AG08395 (cell line): ENCODE measurements around the gene C4orf54.

ENCODE experiments used
- DNase-seq: peaks from one replicate; pipeline ENCODE4 v3.0.0; 2012; ENCODE audit warnings: mixed read lengths, low spot score

C4orf54 gene

DNA sequence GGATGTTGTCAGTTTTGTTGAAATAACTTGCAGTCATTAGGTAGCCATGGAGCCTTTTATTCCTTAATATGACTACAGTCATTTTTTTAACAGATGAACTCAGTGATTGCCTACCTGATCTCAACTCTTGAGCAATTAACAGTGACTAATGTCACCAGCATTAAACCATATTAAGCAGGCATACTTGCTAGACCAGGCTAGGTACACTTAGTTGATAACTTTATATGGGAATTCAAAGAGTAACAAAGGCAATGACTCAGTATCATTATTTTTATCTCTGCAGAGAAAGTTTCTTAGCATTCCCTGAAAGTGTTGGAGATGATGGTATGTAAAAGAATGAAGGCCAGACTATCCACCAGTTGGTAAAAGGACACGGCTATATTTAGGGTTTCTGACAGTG, at the start of gene C4orf54:
C4orf54 (minus strand) TSS at position 31 of the 400 bp plus-strand sequence. CDS start 3,180 bp downstream, outside the sequence.
- no peak for DNase-seq

DNA sequence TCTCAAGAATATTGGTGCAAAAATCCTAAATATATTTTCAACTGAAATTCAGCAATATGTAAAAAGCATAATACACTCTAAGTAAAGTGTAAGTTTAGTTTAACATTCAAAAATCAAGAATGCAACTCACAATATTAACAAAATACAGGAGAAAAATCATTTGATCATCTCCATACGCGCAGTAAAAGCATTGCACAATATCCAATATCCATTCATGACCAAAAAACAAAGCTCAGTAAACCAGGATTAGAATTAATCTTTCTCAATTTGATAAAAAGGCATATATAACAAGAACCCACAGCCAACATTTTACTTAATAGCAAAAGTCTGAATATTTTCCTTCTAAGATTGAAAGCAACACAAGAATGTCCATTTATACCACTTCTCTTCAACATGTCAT, 48.3 kb upstream of the C4orf54 start:
- no peak for DNase-seq

DNA sequence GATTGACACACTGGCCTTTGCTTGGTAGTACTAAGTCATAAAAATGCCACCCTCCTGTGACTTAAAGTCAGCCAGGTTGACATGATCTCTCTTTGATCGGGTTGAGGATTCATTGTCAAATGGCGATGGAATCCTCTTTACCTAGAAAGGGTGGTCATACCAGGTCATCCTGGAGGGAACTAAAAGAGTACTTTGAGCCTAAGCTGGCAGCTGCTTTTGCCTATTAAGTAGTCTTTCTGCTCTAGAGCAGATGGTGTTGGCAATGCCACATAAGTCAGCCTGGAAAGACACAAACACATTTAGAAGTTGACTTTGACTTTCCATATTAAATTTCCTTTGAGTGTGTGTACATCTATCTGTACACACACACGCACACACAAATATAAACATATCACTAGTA, 39.2 kb upstream of the C4orf54 start:
- DNase-seq = no peak

DNA sequence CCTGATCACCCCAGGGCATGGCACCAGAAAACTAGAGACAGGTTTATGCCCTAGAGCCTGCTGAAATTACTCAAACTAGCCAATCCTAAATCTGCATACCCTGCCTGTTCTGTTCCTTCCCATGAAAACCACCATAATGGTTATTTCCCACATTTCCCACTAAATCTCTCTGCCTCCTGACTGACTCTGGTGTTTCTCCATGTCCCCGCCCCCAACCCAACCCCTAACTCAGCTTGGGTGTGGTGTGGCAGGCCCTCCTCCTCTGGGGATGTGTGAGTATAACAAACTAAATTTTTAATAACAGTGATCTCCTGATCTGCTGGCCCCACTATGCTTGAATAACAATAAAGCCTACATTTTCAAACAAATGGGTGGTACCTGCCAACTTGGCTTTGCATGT, 35.5 kb upstream of the C4orf54 start:
- DNase-seq = no peak

DNA sequence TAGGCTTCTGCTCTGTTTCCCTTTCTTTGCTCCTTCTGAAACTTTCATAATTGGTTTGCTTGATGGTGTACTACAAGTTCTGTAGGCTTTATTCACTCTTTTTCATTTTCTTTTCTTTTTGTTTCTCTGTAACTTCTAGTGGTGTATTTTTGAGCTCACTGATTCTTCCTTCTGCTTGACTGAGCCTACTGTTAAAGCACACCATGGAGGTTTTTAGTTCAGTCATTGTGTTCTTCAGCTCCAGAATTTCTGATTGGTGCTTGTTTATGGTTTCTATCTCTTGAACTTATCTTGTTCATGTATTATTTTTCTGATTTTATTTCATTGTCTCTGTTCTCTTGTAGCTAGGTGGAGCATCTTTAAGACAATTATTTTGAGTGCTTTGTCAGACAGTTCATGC, 33.4 kb upstream of the C4orf54 start:
- no peak for DNase-seq

DNA sequence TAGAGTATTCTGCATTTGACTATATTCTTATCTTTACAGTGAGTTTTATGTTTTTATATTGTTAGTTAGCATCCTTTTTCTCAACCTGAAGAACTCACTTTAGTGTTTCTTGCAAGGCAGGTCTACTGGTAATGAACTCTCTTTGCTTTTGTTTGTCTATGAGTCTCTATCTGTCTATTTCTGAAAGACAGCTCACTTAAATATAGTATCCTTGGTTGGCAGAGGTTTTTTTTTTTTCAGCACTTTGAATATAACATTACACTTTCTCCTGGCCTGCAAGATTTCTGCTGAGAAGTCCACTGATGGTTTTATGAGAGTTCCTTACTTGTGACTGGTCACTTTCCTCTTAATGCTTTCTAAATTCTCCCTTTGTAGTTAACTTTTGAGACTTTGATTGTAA, 32.8 kb upstream of the C4orf54 start:
- no peak for DNase-seq

DNA sequence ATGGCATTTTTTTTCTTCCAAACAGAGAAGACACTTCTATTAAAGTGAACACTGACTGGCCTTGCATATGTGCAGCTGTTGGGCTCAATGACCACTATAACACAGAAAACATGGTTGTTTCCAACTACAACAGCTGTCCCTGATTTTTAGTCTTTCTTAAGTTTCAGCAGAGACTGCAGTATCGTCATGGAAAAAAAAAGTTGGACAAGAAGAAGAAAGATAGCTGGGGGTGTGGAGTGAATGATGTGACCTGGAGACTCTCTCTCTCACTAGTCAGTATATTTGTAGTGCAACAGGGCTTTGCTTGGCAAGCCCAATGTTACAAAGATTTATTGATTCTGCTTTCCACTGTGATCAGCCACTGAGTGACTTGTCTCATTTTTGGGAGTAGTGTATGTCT, 29.5 kb upstream of the C4orf54 start:
- no peak for DNase-seq

DNA sequence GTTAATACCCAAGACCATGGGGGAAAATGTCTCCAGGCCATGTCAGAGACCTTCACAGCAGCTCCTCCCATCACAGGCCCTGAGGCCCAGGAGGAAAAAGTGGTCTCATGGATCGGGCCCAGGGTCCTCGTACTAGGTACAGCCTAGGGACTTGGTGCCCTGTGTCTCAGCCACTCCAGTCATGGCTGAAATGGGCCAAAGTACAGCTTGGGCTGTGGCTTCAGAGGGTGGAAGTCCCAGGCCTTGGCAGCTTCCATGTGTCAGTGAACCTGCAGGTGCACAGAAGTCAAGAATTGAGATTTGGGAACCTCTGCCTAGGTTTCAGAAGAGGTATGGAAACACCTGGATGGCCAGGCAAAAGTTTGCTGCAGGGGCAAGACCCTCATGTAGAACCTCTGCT, 27.6 kb upstream of the C4orf54 start:
- no peak for DNase-seq

DNA sequence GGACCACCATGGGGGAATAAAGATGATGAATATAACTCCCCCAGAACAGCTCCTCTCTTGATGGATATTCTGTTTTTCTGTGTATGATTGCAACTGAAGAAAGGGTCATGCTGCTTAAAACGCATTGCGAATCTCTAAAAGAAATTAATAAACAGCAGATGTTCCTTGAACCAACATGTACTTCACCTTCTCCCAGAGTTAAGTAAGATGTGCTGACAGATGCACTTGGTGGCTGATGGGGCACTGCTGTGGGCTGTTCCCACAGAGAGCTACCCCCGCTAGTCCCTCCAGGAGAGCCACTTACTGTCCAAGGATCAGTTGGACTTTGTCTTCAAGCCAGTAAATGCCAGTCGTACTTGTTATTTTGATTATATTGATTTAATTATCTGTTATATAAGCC, 26.3 kb upstream of the C4orf54 start:
- no peak for DNase-seq

DNA sequence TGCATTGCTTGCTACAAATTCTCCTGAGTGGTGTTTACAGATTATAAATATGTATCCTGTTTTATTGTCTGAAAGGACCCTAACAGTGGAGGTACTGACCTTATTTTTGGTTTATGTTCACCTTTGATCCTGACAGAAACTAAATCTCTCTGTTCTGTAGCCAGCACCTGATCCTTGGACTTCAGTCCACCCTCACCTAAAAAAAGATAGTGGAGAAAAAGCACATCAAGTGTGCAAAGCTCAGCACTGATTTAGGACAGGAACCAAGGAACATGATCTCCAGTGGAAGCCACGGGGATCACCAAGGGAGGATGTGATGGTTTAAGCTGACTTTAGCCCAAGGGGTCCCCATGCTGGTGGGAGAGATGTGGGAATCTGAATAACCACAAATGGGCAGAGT, 22.3 kb upstream of the C4orf54 start:
- DNase-seq = no peak

DNA sequence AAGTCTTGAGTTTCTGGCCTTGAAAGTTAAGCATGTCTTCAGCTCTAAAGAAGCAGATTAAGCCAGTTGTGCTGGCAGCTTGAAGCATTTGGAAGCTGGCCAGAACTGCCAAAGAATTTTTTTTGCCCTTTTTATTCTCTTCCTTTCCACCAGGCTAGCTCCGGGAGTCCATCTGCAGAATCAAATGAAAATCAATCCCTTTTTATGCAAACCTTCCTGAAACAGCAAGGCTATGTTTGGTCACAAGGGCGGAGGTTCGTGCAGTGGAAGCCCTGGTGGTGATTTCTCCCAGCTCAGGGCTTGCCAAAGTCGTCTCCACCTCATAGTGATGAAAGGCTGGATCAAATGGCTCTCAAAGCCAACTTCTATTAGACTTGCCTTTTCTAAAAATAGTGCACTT, 21.6 kb upstream of the C4orf54 start:
- no peak for DNase-seq

DNA sequence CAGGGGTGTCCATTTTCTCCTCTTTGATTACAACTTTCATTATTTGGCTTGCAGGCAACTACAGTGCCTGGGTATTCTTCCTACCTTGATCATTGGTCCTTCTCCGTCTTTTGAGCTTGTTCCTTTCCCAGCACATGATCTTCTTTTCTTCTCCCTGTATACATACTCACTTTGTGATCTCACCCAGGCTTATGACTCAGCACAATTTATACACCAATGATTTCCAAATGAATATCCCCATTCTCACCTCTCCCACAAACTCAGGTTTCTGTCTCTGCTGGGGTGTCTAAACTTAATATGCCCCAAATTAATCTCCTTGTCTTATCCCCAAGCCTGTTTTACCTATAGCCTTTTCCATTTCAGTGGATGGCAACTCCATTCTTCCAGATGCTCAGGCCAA, 19.5 kb upstream of the C4orf54 start:
- DNase-seq = no peak

DNA sequence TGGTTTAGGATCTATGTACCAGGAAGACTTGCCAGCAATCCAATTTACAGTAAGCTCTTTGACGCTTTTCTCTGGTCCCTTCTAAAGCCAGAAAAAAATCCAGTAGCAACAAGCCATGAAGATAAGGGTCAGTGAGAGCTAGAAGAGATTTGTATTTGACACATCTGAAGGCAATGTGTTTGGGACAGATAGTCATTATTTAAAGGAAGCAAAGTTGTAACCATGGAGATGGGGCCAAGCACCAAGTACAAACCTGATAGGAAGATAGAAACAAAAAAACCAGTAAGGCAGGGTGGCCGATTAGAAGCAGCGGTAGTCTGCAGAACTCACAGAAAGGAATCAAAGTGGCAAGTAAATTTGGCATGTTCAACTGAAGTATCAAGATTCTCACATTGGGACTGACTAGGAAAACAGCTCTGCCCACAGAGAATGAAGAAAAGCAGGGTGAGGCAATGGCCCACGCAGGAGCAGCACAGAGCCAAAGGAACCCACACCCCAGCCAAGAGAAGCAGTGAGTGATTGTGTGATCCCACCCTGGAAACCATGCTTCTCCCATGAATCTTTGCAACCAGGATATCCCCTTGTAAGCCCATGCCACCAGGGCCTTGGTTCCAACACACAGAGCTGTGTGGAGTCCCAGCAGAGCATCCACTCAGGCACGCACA, 12.9 kb upstream of the C4orf54 start:
- DNase-seq = no peak

DNA sequence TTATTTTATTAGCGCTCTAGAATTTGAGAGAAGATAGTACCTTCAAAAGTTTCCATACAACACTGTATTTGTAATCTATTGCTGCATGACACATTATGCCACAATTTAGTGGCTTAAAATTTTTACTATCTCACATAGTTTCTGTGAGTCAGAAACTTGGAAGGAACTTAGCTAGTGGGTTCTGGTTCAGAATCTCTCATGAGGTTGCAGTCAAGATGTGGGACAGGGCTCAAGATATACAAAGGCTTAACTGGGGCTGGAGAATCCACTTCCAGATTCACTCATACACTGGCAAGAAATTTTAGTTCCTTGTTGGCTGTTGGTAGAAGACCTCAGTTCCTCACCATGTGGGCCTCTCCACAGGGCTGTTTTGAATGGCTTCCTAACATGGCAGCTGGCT, 11.5 kb upstream of the C4orf54 start:
- no peak for DNase-seq

DNA sequence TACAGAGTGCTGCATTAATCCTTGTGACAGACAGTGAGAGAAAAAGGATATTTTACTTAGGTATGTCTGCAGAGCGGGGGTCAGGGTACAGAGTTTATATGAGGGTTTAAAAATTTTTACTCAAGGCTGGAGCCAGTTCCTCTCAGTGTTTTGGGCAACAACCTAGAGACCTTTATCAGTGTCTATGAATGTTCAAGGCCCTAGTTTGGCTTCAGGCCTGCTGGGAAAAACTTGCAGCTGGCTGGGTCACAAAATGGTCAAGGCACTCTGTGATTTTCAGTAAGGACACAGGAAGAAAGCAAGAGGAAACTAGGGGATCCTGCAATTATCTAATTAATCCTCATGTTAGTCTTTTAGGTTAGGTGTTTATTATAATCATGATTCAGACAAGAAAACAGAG, 10.8 kb upstream of the C4orf54 start:
- DNase-seq = no peak

DNA sequence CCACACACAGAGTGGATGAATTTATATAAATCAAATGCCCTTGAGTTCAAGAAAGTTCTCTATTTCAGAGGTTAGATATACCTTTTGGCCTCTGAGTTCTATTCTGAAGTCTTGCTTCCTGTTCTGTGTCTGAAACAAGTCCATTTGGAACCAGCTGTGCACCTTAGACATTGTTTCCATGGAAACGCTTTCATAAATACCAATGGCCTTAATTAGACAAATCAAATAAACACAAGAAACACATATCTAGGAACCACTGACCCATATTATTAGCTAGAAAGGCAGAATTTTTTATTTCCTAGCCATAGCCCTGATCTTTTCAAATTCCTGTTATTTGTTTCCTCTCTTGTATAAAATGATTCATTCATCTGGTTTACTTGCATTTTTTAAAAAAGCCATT, 8.4 kb upstream of the C4orf54 start:
- DNase-seq = no peak

DNA sequence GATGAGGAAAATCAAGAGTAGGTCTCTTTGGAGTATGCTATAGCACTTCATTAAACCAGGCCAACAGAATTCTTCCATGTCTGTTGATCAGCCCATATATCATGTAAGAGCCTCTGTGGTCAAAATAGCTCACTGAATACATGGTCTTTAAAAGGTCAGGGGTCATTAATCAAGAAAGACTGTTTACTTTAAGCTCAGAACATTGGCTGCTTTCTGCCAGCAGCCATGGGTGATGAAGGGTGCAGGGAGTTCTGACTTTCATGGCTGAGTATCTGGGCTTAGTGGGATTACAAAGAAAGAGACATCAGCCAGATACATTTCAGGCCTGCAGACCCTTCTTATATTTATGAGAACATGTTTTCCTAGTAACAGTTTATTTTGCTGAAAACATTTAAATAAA, 7.1 kb upstream of the C4orf54 start:
- no peak for DNase-seq

DNA sequence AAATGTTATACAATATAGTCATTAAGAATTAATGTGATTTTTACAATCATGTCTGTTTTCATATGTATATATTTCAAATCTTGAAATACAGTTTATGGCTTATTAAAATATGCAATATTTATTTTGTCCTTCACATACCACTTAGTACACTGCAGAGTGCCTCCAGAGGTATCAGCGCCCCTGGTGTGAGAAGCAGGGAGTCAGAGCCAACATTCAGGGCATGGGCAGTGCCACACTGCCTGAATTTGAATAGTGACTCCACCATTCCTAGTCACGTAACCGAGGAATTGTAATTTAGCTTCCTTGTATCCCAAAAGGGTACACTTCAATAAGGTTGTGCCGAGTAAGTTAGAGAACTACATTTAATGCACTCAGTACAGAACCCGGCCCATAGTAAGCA, 4.3 kb upstream of the C4orf54 start:
- DNase-seq = no peak

DNA sequence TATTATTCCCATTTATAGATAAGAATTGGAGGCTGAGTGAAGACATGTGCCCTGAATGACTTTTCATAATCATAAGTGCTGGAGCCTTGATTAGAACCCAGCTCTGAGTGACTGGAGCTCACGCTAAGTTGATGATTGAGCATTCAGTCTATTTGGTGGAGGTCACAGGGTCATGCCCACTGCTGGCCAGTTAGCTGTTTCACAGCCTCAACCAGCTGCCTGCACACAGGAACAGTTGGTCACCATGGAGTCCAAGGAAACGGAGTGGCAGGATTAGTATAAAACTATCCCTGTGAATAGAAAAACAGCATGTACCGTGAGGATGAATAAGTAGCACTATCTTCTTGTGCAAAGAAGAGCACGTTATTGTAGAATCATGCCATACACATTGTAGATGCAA, 1.0 kb upstream of the C4orf54 start:
- DNase-seq = no peak

DNA sequence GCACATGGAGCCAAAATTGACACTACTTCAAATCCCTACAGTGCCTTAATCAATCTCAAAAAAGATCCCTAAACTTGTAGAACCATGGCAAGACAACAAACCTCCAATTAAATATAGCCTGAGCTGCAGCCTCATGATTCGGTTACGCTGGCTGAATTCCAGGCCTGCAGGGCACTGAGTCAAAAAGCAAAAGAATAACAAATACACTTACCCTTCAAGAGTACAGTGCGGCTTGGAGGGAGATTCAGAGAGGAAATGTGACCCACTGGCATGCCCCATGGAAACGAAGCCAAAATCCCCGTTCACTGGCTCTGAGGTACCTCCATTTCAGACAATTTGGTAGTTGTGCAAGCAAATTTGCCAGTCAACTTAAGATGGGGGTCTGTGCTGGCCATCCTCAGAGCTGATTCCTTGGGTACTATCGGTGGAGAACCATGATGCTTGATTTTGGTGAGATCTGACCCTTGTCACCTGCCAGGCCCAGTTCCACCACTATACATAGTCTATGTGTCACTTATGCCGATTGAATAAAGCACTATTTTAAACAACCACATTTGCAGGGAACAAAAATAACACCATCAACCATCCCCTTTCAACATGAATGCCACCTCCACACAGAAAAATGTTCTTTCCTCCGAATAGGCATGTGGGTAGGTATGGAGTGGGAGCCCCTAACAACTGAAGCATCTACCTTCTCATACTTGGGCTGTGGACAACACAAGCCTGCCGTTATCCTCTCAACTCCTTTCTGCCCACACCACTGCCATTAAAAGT, 2.1 kb downstream of the C4orf54 start:
- DNase-seq = no peak

DNA sequence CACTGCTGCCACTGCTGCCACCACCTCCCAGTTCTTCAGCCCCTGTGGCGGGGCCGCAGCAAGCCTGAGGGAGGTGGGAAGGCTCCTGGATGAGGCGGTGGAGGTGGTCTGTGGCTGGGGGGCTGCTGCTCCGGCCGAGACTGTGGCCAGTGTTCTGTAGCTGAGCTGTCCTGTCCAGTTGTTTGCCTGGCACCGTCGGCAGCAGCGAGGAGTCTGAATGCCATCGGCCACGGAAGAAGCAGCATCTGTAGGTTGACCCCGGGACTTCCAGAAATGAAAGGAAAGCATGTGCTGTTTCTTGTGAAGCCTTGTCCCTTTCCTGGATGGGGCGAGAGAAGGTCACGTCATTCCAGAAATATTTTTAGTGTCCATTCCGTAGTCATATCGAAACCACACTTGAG, 3.3 kb downstream of the C4orf54 start:
- no peak for DNase-seq

DNA sequence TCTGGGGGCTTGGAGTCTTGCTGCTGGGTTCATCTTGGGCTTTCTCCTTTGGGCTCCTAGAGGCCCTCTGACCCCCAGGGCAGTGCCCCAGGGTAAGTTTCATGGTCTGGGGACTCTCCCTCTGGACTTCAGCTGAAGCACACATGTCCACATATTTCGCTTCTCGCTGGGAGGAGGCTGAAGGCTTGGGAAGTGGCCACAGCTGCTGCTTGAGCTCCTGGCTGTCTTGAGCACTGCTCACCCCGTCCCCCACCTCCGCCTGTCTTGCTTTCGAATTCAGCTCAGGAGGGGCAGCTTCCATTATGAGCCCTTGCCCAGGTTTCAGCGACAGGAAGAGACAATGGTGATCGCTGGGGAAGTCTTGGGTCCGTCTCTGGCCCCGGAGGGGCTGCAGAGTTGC, 3.7 kb downstream of the C4orf54 start:
- DNase-seq = no peak

DNA sequence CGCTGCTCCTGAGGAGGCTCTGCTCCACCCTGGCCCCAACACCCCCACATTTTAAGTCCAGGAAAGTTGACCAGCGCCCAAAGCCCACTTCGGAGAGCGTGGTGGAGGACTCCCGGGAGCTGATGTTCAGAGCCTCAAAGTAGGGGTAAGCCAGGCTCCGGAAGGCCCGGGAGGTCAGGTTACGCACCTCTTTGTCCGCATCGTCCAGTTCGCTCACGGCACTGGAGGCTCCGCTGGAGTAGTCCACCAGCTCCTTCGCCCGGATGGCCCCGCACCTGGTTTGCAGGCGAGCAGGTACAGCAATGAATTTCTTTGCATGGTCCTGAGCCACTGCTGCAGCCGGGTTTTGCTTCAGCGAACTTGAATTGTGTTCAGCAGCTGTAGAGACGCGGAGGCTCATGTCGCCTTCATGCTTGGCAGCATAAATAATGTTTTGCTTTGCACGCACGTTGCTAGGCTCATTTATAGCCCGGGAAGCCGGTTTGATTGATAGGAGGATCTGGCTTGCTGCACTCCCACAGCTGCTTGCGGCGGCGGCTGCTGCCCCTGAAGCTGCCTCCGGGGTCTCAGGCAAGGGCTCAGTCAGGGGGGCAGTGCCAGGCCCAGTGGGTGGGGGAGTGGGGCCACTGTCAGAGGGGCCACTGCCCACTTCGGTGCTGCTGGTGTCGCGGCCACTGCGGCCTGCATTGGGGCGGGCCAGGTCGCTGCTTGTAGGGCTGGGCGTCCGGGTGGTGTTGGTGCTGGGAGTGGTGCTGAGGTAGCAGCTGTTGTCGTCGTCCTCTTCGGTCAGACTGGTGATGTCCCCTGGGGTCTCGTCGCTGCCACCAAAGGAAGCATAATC, 4.8 kb downstream of the C4orf54 start:
- DNase-seq = no peak
